UCSD-AML1 (cell line): ENCODE measurements around the gene BAZ1A.

Experiments
- DNase-seq: peaks from one replicate; lab custom pipeline; 2025; ENCODE audit not compliant: unreplicated experiment; lab: John Stamatoyannopoulos, UW

The BAZ1A gene

DNA sequence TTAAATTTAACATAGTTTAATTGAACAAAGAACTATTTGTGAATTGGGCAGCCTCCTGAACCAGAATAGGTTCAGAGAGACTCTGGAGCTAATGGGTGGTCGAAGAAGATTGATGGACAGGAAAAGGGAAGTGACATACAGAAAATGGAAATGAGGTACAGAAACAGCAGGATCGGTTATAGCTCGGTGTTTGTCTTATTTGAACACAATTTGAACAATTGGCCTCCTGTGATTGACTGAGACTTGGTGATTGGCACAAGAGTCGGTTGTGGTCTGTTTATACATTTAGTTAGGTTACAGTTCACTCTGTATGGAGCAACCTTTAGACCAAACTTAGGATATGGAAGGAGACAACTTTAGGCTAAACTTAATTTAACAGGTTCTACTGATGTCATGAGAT is 142.4 kb downstream of the BAZ1A start:
- no peak for DNase-seq

DNA sequence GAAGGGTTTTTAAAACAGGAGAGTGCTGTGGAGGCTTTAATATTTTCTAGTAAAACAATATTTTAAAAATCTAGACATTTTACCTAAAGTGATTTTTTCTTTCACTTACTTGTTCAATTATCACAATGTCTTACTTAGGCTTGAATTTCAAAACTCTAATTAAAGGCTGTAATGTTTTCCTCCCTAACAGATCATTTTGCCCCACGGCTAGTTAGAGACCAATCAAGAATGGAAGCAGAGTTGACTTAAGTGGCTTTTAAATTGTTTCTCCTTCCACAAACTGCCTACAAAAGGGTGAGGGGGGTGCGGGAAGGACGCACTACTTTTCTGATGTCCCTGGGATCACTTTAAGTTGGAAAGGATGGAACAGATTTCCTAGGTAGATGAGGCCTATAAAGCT is 151.3 kb downstream of the BAZ1A start:
- DNase-seq, result no peak

DNA sequence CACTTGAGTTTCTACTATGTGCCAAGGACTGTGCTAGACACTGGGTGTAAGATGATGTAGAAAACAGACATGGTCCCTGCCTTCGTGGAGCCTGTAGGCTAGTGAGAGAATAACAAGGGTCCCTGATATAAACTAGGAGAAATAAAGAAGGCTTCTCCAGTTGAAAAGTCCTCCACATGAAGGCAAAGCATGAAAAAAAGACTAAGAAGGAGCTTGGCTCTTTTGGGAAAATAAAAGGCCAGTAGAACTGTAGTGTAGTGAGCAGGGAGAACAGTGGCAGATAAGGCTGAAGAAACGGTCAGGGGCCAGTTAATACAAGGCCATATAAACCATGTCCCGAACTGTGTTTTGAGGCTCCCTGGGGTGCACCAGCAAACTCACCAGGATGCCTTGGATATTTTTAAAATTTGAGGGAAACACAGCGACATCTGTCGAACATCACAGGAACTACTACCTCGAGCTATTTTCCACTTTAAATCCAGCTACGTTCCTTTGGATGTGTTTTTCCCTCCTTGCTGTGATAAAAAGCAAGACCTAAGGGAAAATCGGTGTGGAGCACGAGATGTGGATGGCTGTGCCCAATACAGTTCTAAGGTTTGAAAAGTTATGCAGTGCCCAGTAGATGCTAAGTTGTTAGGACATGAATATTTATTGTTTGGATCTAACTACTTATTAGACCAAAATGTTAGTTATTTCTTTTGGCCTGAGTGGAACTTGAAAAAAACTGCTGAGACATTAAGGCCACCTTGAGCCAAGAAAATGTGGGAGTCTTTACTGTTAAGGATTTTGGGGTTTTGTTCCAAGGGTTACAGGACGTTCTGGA is 152.2 kb downstream of the BAZ1A start:
- peak; percentile 17 for DNase-seq

DNA sequence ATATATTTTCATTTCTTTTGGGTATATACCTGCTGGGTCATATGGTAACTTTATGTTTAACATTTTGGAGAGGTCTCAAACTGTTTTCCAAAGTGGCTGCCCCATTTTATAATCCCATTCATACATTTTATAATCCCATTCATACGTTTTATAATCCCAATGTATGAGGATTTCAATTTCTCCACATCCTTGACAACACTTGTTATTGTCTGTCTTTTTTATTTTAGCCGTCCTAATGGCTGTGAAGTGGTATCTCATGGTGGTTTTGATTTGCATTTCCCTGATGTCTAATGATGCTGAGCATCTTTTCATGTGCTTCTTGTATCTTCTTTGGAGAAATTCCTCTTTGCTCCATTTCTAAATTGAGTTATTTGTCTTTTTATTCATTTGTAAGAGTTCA is 154.0 kb downstream of the BAZ1A start:
- no peak for DNase-seq

DNA sequence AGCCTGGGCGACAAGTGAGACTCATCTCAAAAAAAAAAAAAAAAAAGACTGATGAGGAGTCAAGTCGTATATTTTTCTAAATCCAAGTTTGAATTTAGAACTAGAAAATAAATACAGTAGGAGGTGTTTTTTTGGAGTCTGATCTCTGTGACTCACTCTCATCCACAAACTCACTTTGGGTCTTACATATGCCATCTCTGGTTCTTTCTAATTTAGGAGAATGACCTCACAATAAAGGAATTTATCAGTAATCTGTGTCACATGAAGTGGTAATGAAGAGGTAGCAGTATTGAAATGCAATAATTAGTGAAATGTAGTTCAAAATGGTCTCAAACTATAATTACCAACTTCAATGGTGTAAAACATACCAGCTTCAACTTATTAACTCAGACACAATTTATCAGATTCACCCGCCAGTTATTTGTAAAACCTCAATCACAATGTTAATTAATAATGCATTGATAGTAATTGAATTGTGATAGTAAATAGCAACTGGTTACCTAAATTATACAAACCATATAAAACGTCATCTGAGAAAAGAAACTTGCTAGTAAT is 156.3 kb downstream of the BAZ1A start:
- DNase-seq, result no peak

DNA sequence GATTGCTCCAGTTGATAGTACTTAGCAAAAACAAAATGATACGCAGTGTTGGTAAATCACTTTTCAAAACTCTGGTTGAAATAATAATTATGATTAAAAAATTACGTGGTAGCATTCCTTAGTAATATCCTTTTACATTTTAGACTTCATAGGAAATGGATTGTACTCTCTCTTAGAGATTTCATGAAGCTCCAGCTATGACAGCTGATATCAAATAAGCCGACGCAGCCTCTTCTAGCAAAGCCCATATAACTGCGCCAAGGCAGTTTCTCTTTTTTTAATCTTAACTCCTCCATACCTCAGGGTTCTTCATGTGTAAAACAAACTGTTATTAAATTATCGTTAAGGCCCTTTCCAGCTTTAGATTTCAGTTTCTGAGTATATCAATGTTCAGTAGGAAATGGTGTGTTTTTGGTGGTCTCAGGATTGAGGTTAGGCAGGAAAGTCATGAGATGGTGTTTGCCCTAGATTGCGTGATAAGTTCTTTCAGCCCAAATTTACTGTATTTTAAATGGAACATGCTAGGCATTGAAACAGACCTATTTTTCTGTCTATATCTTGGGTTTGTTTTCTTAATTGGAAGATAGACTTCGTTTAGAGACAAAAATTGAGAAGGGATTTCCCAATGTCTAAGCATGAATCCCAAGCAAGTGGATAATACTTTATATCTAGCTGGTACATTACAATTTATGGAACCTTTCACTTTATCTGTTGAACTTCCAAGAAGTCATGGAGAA is 159.9 kb downstream of the BAZ1A start:
- DNase-seq, result no peak

DNA sequence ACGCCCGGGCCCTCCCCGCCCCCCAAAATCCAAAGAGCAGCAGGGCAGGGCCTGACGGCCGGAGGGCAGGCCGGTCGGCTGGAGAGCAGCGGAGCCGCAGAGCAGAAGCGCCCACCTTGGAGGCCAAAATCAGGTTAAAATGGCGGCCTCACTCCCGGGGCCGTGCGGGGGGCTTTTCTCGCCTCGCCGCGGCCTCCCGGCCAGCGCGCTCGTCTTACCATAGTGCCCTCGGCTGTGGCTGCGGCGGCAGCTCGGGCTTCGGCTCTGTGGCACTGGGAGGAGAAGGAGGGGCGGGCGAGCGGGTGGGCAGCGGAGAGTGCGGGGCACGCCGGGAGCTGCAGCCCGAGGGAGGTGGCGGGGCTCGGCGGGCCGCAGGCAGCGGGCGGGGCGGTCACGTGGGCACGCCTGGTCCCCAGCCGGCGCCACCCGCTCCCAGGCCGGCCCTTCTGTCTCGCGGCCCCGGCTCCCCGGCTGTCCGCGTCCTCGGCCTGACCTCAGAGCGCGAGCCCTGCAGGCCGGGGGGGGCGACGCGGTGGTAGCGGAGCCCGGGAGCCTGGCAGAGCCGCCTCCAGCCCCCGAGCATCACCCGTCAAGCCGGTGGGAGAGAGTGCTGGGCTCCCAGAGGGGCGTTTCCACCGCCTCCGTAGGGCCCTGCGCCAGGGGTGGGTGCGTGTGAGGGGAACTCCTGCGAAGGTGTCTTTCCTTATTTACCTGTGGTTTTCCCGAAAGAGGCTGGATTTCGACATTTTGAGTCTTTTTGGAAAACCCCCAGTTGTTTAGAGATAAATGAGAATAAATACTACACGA is 160.6 kb downstream of the BAZ1A start, which contains the start of gene CFL2:
Gene CFL2 (minus strand): TSS at position 274 of the 807 bp plus-strand sequence. CDS start 53 bp downstream, at position 221.
- DNase-seq, result peak; percentile 73

DNA sequence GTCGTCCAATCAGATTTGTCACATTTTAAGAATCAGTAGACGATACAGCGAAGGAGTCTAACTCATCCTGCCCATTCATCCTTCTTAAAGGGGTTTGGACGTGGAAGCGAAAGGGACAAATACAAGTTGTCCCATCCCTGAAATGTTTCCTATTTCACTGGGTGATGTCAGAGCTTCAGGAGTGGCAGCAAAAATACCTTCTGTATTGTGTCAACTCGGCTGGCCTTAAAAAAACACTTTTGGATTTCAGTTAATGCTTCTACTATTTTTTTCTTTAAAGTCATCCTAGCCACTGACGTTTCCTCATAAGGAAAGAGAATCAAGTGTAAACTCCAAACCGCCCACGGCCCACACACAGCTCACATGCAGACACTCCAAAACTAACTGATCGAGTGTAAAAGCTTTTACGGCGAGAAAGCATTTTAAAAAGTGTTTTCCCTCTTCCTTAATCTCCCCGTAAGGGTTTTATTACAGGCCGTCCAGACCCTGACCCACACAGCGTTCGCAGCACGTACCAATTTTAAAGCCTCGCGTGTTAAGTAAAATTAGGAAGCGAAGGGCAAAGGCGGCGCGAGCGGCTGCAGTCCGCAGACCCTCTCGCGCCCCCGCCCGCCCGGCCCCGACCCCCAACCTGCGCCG is 161.4 kb downstream of the BAZ1A start:
- no peak for DNase-seq

DNA sequence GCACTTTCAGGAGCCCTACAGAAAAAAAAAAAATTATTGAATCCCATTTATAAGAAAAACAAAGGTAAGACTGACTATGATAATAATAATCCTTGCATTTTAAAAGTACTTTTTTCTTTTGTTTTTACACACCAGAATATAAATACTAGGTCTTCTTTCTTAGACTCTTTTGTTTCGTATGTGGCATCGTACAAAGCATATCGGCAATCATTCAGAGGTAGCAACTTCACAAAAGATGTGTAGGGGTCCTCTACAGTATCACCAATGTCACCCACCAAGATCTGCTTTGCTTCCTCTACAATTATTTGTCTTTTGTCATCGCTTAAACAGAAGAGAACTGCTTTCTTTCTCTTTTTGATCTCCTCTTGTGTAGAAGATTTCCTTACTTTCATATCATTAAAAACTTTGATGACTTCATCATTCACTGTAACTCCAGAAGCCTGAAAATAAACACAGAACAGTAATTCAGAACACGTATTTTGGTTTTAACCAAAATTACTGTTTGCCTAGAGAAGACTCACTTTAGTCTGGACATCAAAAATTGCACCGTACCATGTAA is 162.0 kb downstream of the BAZ1A start:
- DNase-seq, result no peak

DNA sequence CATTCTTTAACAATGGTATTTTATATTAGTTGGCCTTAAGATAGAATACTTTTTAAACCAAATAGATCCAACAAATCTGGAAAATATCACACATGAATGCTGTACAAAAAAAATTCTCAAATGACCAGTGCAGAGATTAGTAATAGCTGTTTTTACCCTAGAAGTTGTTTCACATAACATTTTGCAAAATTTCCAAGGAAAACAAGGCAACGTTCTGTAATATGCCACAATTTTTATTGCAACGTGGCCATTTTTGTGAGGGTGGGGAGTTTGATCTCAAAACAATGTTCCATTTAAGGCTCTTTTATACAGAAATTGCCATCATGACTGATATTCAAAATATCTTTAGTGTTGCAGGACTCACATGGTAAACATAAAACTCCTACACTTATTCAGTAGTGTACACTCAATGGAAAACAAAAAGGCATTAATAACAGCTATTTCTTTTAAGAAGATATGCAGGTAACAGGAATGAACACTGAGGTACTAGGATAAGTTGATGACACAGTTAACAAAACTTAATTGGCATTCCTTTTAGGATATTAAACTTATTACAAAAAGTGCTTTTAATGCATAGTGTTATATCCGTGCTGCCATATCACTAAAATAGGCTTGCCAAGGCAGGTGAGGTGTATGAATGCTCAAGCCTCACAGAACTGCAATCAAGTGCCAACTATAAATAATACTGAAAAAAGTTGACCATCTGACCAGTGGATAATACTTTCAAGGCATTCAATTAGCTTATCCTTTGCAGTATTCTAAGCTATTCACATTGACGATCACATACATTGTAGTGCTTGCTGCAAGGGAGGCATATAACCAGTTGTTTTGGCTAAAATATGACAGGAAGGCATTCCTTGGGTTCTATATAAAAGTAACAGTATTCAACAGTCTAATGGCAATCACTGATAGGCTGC is 163.1 kb downstream of the BAZ1A start:
- DNase-seq, result no peak

DNA sequence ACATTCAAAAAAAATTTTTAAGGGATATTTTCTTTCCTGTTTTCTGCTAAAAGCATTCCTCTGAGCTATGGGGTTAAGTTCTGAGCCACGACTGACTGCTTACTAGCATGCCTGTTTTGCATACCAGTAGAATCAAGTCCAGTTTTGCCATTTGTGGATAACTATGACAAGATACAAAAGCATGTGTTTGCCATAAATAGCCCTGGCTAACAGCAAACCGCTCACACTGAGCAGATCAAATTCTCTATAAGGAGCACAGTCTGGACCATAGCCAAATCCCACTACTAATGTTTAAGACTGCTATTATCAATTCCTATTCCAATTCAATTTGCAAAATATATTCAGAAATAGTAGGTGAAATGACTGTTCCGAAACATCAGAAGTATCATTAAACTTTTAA is 164.0 kb downstream of the BAZ1A start:
- DNase-seq, result no peak

DNA sequence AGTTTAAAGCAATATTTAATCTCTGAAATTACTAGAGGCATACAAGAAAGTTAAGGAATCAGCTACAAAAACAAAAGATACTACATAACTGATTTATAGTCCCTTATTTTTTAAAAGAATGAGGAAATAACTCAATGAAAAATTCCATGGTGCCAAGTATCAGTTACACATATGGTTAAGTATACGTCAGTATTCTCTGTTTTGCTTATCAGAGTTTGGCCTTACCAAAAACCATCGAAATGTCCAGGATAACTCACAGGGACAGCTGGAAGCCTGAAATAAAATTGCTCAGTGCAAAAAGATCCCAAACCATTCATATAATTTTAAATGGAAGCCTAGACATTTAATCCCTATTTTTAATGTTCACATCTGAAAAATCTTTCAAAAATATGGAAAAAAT is 164.4 kb downstream of the BAZ1A start:
- no peak for DNase-seq

DNA sequence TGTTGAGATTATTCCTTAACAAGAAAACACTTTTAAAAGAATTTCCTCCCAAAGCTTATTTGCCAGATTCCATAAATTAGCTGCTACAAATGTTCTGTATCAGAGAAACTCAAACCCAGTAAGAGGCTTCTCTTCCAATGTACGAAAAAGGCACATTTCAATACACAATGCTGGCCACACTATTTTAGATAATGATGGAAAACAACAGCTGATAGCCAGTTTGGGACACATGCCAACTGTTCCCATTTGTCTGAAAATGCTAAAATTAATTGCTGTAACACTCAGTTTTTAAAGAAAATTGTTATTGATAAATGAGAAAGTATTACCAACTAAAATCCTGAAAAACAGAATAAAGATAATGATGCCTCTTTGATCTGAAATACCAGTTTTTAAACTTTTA is 165.2 kb downstream of the BAZ1A start:
- DNase-seq, result no peak

DNA sequence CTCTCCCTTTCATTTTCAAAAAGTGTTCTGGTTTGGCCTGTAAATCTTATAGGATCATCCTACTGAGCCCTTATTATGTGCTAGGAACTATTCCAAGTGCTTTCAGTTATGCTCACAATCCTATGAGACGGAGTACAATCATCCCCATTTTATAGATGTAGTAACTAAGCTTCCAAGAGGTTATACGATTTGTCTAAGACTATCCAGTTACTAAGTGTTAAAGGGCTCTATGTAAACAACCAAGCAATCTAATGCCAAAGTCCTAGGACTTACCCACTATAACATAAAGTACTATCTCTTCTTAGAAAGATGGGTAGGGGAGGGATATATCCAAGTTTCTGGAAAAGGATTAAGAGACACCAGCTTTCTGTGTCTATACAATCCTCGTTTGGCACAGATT is 167.4 kb downstream of the BAZ1A start:
- no peak for DNase-seq
